WTC11 (cell line): ENCODE measurements around the gene HIP1. TPM values are rescaled to one million over a fixed set of nuclear protein-coding genes. Genes with fewer than 3 reads are reported as not detected.

Source experiments
- ATAC-seq: fragments of 200-7000 bp; cut with Tn5 transposase; 2 replicates; pipeline ENCODE4 v1.10.0; 2021; ENCODE audit warnings: mild to moderate bottlenecking, moderate library complexity
- CTCF ChIA-PET: fragments of 300-600 bp; sonication (Branson Sonifier 250); formaldehyde crosslinking; loops from one replicate; lab custom pipeline; 2021; ENCODE audit warnings: antibody characterized with exemption; lab: Charles Lee
- POLR2A ChIA-PET: fragments of 350-600 bp; sonication (Branson Sonifier 250); formaldehyde crosslinking; loops from one replicate; lab custom pipeline; 2021; ENCODE audit warnings: antibody characterized with exemption; lab: Charles Lee
- DNase-seq: peaks from one replicate; pipeline ENCODE4 v3.0.0; 2021; ENCODE audit warnings: low spot score
- H3K27ac Mint-ChIP-seq: 2 replicates; pipeline ENCODE4 v1.8.0; 2021; ENCODE audit warnings: mixed read lengths
- H3K27me3 Mint-ChIP-seq: 2 replicates; pipeline ENCODE4 v1.8.0; 2021; ENCODE audit warnings: low read depth, mild to moderate bottlenecking, moderate library complexity, mixed read lengths
- H3K36me3 Mint-ChIP-seq: 2 replicates; pipeline ENCODE4 v1.8.0; 2021; ENCODE audit warnings: mixed read lengths
- H3K4me1 Mint-ChIP-seq: 2 replicates; pipeline ENCODE4 v1.8.0; 2022; ENCODE audit warnings: mixed read lengths
- H3K4me3 Mint-ChIP-seq: 2 replicates; pipeline ENCODE4 v1.8.0; 2021; ENCODE audit warnings: mild to moderate bottlenecking, moderate library complexity, mixed read lengths
- H3K9me3 Mint-ChIP-seq: 2 replicates; pipeline ENCODE4 v1.8.0; 2021; ENCODE audit warnings: mixed read lengths
- AR ChIP-seq: fragments of 250-450 bp; sonication (Bioruptor Pico); IDR thresholded peaks from 2 replicates; pipeline ENCODE4 v1.9.0; 2021; ENCODE audit warnings: mild to moderate bottlenecking
- CBFB ChIP-seq: sonication (generic); formaldehyde crosslinking; IDR thresholded peaks from 2 replicates; pipeline ENCODE4 v1.8.1; 2022; ENCODE audit warnings: mild to moderate bottlenecking, low read depth, missing genetic modification reagents
- CDX4 ChIP-seq: fragments of 250-450 bp; sonication (Bioruptor Pico); IDR thresholded peaks from 2 replicates; pipeline ENCODE4 v1.9.0; 2021; ENCODE audit warnings: moderate library complexity, mild to moderate bottlenecking, inconsistent platforms, borderline replicate concordance
- CREB1 ChIP-seq: sonication (generic); formaldehyde crosslinking; IDR thresholded peaks from 2 replicates; pipeline ENCODE4 v1.8.0; 2023; ENCODE audit warnings: mild to moderate bottlenecking, missing genetic modification reagents
- E2F4 ChIP-seq: sonication (generic); formaldehyde crosslinking; IDR thresholded peaks from 2 replicates; pipeline ENCODE4 v1.8.1; 2022; ENCODE audit warnings: low read depth, mild to moderate bottlenecking, moderate library complexity, missing genetic modification reagents, borderline replicate concordance
- E2F5 ChIP-seq: sonication (generic); formaldehyde crosslinking; IDR thresholded peaks from 2 replicates; pipeline ENCODE4 v1.8.1; 2022; ENCODE audit warnings: mild to moderate bottlenecking, moderate library complexity, missing genetic modification reagents
- FOXK1 ChIP-seq: sonication (generic); formaldehyde crosslinking; IDR thresholded peaks from 2 replicates; pipeline ENCODE4 v1.8.0; 2022; ENCODE audit warnings: mild to moderate bottlenecking, moderate library complexity, missing genetic modification reagents
- FOXP1 ChIP-seq: sonication (generic); formaldehyde crosslinking; IDR thresholded peaks from 2 replicates; pipeline ENCODE4 v1.8.0; 2022; ENCODE audit warnings: missing genetic modification reagents, mild to moderate bottlenecking, moderate library complexity, borderline replicate concordance
- GABPB1 ChIP-seq: sonication (generic); formaldehyde crosslinking; IDR thresholded peaks from 2 replicates; pipeline ENCODE4 v1.8.1; 2023; ENCODE audit warnings: mild to moderate bottlenecking, missing genetic modification reagents
- HMGA2 ChIP-seq: fragments of 250-450 bp; sonication (Bioruptor Pico); IDR thresholded peaks from 2 replicates; pipeline ENCODE4 v1.4.0; 2021; ENCODE audit warnings: mild to moderate bottlenecking, moderate library complexity
- HMGXB4 ChIP-seq: sonication (generic); formaldehyde crosslinking; IDR thresholded peaks from 2 replicates; pipeline ENCODE4 v1.8.1; 2023; ENCODE audit warnings: mild to moderate bottlenecking, moderate library complexity, missing genetic modification reagents
- JUN ChIP-seq: sonication (generic); formaldehyde crosslinking; IDR thresholded peaks from 2 replicates; pipeline ENCODE4 v1.8.0; 2023; ENCODE audit warnings: mild to moderate bottlenecking, missing genetic modification reagents
- MLX ChIP-seq: sonication (generic); formaldehyde crosslinking; IDR thresholded peaks from 2 replicates; pipeline ENCODE4 v1.8.1; 2023; ENCODE audit warnings: mild to moderate bottlenecking, missing genetic modification reagents, moderate library complexity
- NFE2L1 ChIP-seq: sonication (generic); formaldehyde crosslinking; IDR thresholded peaks from 2 replicates; pipeline ENCODE4 v1.8.1; 2023; ENCODE audit warnings: missing genetic modification reagents
- OVOL2 ChIP-seq: fragments of 250-450 bp; sonication (Bioruptor Pico); IDR thresholded peaks from 2 replicates; pipeline ENCODE4 v1.9.0; 2021; ENCODE audit warnings: mild to moderate bottlenecking, borderline replicate concordance
- RORB ChIP-seq: fragments of 250-450 bp; sonication (Bioruptor Pico); IDR thresholded peaks from 2 replicates; pipeline ENCODE4 v1.9.0; 2021; ENCODE audit warnings: mild to moderate bottlenecking
- SMAD4 ChIP-seq: sonication (generic); formaldehyde crosslinking; IDR thresholded peaks from 2 replicates; pipeline ENCODE4 v1.8.0; 2022; ENCODE audit warnings: mild to moderate bottlenecking, missing genetic modification reagents
- SOX15 ChIP-seq: fragments of 250-450 bp; sonication (Bioruptor Pico); IDR thresholded peaks from 2 replicates; pipeline ENCODE4 v1.9.0; 2021; ENCODE audit warnings: mild to moderate bottlenecking
- ZBTB21 ChIP-seq: sonication (generic); formaldehyde crosslinking; IDR thresholded peaks from 2 replicates; pipeline ENCODE4 v1.8.1; 2023; ENCODE audit warnings: mild to moderate bottlenecking, missing genetic modification reagents, borderline replicate concordance
- ZNF121 ChIP-seq: sonication (generic); formaldehyde crosslinking; IDR thresholded peaks from 2 replicates; pipeline ENCODE4 v1.8.0; 2023; ENCODE audit warnings: missing genetic modification reagents
- ZNF423 ChIP-seq: fragments of 250-450 bp; sonication (Bioruptor Pico); IDR thresholded peaks from 2 replicates; pipeline ENCODE4 v2.1.2; 2022; ENCODE audit warnings: mild to moderate bottlenecking, moderate library complexity
- ZNF532 ChIP-seq: fragments of 250-450 bp; sonication (Bioruptor Pico); IDR thresholded peaks from 2 replicates; pipeline ENCODE4 v1.9.0; 2021; ENCODE audit warnings: mild to moderate bottlenecking, borderline replicate concordance
- total RNA-seq: library from RNA; stranded (reverse); gene quantifications from 3 replicates; pipeline ENCODE4 v1.2.3, GENCODE V29; 2021

HIP1 gene
- total RNA-seq, 1 experiment from 2014 or later: 75.8 TPM

GRCh38 chr7:75613351-75613750 lies 125.4 kb downstream of the HIP1 start:
- POLR2A ChIA-PET: interaction anchor here (1.0 kb wide), 1 partner anchor 16 kb away, joined by 3 read pairs; no protein-coding TSS in a partner anchor
- TF ChIP-seq AR (CRISPR knock-in tag) (no peak), SMAD4 (CRISPR knock-in tag) (no peak), CREB1 (no peak), FOXK1 (CRISPR knock-in tag) (no peak), ZNF532 (CRISPR knock-in tag) (no peak), FOXP1 (CRISPR knock-in tag) (no peak), RORB (CRISPR knock-in tag) (no peak)
- TF ChIP-seq, all 79 proteins: peak for 0
- ATAC-seq (no peak), DNase-seq (no peak)
- Mint-ChIP-seq H3K27me3 (no peaks in the 10 kb centered on the region), H3K9me3 (no peaks in the 10 kb centered on the region), H3K36me3 (peaks cover 2% of the 10 kb centered on the region; the same call in 1 of the 2 replicates), H3K27ac (peak overlapping the region; percentile 32), H3K4me3 (no peak overlapping the region), H3K4me1 (peaks cover 12% of the 10 kb centered on the region)
- CTCF ChIA-PET: interaction anchor here (0.6 to 1.2 kb wide), 2 partner anchors 33 to 144 kb away, joined by 3 to 4 read pairs; no protein-coding TSS in a partner anchor

GRCh38 chr7:75611557-75612178 lies 127.1 kb downstream of the HIP1 start:
- no peaks in the 10 kb centered on the region for H3K9me3 Mint-ChIP-seq
- H3K36me3 Mint-ChIP-seq: peaks cover 4% of the 10 kb centered on the region; the same call in 1 of the 2 replicates
- peaks cover 12% of the 10 kb centered on the region for H3K4me1 Mint-ChIP-seq
- ChIA-PET CTCF (interaction anchor here (0.6 to 1.0 kb wide), 6 partner anchors 11 to 408 kb away, joined by 3 to 5 read pairs (median 3); no protein-coding TSS in a partner anchor), POLR2A (no interaction called here)
- H3K27ac Mint-ChIP-seq: no peak overlapping the region
- H3K27me3 Mint-ChIP-seq: no peaks in the 10 kb centered on the region
- DNase-seq: peak; percentile 49
- H3K4me3 Mint-ChIP-seq: no peak overlapping the region
- peak; percentile 88 for ATAC-seq
- TF ChIP-seq GABPB1 (CRISPR knock-in tag): peak; percentile 24; the same call in 1 of the 2 replicates
- TF ChIP-seq E2F5 (CRISPR knock-in tag): no peak
- TF ChIP-seq HMGXB4 (CRISPR knock-in tag): no peak
- TF ChIP-seq ZNF423 (CRISPR knock-in tag): peak; percentile 44; the same call in 1 of the 2 replicates
- TF ChIP-seq CDX4 (CRISPR knock-in tag): no peak
- no peak for TF ChIP-seq OVOL2 (CRISPR knock-in tag)
- TF ChIP-seq E2F4 (CRISPR knock-in tag): no peak
- no peak for TF ChIP-seq HMGA2 (CRISPR knock-in tag)
- 0 out of 2 replicates have a peak, but pooled peaks have one; percentile 20 for TF ChIP-seq ZBTB21 (CRISPR knock-in tag)
- TF ChIP-seq SOX15 (CRISPR knock-in tag): no peak
- TF ChIP-seq NFE2L1: no peak
- TF ChIP-seq MLX: no peak
- TF ChIP-seq CBFB (CRISPR knock-in tag): 0 out of 2 replicates have a peak, but pooled peaks have one; percentile 72
- TF ChIP-seq ZNF121 (CRISPR knock-in tag): peak; percentile 67
- TF ChIP-seq JUN (CRISPR knock-in tag): no peak
